Stomach (tissue), 4 donors: Measurements from ENCODE around the gene AKAP17A.

ENCODE experiments used
- POLR2A ChIP-seq, 4 donors: fragments of 450-650 bp; IDR thresholded peaks; one replicate each; pipeline ENCODE4 v1.6.1; 2016; ENCODE audit warnings: antibody characterized with exemption in 4 of 4, control low read depth in 2 of 4, mild to moderate bottlenecking in 1 of 4, moderate library complexity in 1 of 4
- TF ChIP-seq, protein P1 (sequence below), 7 experiments: fragments of 450-650 bp in 4 of 7; fragments of 200-600 bp in 3 of 7; sonication (generic) in 3 of 7; IDR thresholded peaks; one replicate each; pipeline ENCODE4 v1.5.1; 2016 to 2019; ENCODE audit warnings: antibody characterized with exemption in 7 of 7, control low read depth in 2 of 7, mild to moderate bottlenecking in 1 of 7

DNA sequence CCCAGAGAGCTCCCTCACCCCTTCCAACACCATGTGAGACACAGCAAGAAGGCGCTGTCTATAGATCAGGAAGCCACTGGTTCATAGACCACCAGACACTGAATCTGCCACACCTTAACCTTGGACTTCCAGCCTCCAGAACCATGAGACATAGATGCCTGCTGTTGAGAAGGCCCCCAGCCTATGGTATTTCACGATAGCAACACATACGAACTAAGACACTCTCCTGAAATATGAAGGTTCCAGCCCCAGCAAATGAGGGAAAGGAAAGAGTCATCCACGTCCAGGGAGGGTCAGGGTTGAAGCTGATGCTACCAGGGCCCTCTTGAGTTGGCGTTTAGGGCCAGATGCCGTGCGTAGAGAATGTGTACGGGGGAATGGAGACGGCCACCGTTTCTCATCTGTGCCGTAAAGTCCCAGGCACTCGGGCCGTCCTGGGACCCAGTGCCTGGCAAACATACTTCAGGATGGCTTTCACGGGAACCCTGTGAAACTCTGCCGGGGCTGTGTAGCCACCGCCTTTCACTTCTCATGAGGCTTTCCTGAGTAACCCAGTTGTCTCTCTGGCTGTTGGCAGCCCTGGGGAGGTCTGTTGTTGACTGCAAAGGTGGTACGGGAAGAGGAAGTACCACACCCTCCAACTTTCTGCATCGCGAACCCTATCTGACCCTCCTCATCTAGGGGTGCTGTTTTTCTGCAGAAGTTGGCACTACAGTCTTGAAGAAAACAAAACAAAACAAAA, 36.8 kb upstream of the AKAP17A start:
- TF ChIP-seq, protein P1, sequence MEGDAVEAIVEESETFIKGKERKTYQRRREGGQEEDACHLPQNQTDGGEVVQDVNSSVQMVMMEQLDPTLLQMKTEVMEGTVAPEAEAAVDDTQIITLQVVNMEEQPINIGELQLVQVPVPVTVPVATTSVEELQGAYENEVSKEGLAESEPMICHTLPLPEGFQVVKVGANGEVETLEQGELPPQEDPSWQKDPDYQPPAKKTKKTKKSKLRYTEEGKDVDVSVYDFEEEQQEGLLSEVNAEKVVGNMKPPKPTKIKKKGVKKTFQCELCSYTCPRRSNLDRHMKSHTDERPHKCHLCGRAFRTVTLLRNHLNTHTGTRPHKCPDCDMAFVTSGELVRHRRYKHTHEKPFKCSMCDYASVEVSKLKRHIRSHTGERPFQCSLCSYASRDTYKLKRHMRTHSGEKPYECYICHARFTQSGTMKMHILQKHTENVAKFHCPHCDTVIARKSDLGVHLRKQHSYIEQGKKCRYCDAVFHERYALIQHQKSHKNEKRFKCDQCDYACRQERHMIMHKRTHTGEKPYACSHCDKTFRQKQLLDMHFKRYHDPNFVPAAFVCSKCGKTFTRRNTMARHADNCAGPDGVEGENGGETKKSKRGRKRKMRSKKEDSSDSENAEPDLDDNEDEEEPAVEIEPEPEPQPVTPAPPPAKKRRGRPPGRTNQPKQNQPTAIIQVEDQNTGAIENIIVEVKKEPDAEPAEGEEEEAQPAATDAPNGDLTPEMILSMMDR (IDR thresholded peaks at IDR 0.05), result no peak
- TF ChIP-seq POLR2A (IDR thresholded peaks at IDR 0.05), result no peak
